Stimulated activated CD4-positive, alpha-beta T cell treated with anti-CD3 and anti-CD28 coated beads, TNF-alpha, amount 100 ng/mL, for 1 hour (primary cell): ENCODE measurements around the gene GMCL2.

ENCODE experiments used
- DNase-seq, 3 donors: peaks; one replicate each; pipeline ENCODE4 v3.0.0-alpha.2; 2020; ENCODE audit warnings: low read depth in 3 of 3, low spot score in 1 of 3

GMCL2 gene

DNA sequence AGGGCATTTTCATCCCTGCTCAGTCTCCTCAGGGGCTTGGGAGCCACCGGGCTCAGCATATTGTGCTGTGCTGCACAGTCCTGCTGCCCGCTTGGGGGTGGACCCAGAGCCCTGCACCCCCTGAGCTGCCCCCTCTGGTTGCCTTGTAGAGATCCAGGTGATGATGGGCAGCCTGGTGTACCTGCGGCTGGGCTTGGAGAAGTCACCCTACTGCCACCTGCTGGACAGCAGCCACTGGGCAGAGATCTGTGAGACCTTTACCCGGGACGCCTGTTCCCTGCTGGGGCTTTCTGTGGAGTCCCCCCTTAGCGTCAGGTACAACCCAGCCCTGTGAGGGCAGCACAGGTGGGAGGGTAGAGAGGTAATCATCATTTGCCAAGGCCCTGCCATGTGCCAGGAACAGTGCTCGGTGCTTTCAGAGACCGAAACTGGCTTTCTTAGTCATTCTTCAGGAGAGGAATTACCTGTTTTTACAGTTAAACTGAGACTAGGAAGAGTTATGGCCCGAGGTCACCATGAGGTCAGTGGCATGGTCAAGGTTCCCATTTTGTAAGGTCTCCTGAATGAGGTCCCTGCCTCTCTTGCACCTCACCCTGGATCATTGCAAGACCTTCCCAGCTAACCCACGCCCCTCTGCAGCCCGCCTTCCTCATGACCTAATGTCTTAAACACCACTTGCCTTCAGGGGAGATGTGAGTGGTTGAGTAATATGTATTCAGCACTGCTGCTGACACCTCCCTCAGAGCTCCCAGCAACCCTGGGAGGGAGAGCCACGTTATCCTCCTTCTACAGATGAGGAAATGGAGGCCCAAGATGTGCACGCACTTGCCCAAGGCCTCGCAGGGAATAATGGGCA lies 41.0 kb downstream of the GMCL2 start:
- DNase-seq, result peak; percentile 53 to 56 (median 55)

DNA sequence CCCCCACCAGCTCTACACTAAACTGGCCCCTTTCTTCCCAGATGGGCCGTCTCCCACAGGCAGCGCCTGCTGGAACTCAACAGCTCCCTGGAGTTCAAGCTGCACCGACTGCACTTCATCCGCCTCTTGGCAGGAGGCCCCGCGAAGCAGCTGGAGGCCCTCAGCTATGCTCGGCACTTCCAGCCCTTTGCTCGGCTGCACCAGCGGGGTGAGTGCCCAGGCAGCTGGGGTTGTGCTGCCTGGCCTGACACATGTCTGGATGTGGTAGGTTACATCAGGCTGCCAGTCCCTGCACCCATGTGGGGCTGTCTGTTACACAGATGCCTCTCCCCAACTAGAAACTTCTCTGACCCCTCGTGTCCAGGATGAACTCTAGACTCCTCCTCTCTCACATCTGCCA lies 43.3 kb downstream of the GMCL2 start:
- DNase-seq, result no peak

DNA sequence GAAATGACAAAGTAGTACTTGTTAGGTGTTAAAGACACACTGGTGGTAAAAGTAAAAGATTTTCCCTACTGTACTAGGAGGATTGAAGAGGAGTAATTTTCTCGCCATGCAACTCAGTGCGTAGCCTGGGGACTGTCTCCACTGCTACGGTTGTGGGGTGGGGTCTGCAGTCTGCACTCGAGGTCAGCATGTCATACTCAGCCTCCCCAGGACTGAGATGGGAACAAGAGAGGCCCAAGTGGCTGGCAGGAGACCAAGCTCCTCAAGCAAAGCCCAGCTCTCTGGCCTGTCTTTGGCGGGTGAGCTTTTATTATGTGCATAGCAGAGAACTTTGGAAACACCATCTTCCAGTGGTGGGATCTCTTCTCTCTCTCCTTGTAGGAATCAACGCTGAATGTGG lies 43.9 kb downstream of the GMCL2 start:
- no peak for DNase-seq

DNA sequence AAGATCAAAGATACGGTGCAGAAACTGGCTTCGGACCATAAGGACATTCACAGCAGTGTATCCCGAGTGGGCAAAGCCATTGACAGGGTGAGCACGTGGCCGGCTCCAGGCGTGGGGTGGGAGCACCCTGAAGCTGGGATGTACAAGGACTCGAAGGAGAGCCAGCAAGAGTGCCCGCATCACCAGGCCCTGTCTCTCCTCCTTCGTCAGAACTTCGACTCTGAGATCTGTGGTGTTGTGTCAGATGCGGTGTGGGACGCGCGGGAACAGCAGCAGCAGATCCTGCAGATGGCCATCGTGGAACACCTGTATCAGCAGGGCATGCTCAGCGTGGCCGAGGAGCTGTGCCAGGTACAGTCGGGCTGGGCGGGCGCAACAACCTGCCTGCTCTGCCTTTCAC lies 44.5 kb downstream of the GMCL2 start:
- no peak for DNase-seq

DNA sequence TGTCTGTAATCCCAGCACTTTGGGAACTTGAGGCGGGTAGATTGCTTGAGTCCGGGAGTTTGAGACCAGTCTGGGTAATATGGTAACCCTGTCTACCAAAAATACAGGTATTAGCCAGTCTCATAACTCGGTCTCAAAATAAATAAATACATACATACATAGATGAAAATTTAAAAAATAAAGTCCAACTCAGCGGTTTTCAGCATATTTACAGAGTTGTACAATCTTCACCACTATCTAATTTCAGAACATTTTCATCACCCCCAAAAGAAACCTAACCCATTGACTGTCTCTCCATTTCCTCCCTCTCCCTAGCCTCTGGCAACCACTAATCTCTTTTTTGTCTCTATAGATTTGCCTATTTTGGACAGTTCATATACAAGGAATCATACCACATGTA lies 45.6 kb downstream of the GMCL2 start:
- no peak for DNase-seq

DNA sequence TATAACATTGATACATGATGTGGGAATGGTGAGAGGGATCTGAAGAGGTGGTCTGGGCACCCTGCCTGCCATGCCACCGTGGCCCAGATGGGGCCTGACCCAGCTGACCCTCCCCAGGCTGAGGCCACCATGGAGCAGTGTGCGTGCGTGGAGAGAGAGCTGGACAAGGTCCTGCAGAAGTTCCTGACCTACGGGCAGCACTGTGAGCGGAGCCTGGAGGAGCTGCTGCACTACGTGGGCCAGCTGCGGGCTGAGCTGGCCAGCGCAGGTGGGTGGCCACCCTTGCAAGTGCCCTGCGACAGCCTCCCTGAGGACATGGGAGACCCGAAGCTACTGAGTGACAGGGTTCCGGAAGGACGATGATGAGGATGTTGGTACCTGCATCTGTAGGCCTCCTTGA lies 49.2 kb downstream of the GMCL2 start:
- DNase-seq, result no peak

DNA sequence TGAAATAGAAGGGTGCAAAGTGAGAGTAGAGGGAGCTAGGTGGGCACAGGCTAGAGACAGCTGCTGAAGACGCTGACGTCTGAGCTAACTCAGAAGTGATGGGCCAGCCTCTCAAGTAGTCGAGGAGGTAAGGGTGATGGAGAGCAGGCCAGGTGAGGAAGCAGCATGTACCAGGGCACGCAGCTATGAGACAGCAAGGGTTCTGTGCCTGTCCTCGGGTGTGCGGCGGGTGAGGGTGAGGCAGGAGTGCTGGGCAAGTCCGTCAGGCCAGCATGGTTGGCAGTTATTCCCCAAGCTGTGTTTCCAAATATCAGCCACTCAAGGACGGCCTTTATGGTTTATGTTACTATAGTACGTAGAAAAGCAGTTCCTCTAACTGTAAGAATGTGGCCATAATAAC lies 50.2 kb downstream of the GMCL2 start:
- no peak for DNase-seq
